ENCODE data around the gene TRNAU1AP.
A peak's percentile ranks its signal among the peaks of the same experiment; 100 is the strongest.
"Not testable (repeated sequence)": the region's sequence is repeated elsewhere in the genome, so short reads cannot be mapped to it uniquely, and the experiment has no call there.

The TRNAU1AP gene

GRCh38 chr1:28552758-28553663 lies at the start of gene TRNAU1AP:
TSS of gene TRNAU1AP (plus strand) at chr1:28553085. CDS start at chr1:28553111, 26 bp downstream.
- peak; percentile 81 for DNase-seq

- no peak for DNase-seq
These were observed 49.8 kb upstream of the TRNAU1AP start for GRCh38 chr1:28503117-28503516.

- DNase-seq, result peak; percentile 88
These were observed 47.3 kb upstream of the TRNAU1AP start, which contains the start of gene RCC1 for GRCh38 chr1:28505406-28506187. TSS of gene RCC1 (plus strand) at chr1:28506043. CDS start at chr1:28529867, 23,824 bp downstream.

- no peak for DNase-seq
These were observed 46.0 kb upstream of the TRNAU1AP start for GRCh38 chr1:28506907-28507246.

- no peak for DNase-seq
These were observed 45.6 kb upstream of the TRNAU1AP start for GRCh38 chr1:28507247-28507645.

- DNase-seq, result no peak
These were observed 45.0 kb upstream of the TRNAU1AP start for GRCh38 chr1:28507646-28508434.

- DNase-seq, result no peak
These were observed 44.5 kb upstream of the TRNAU1AP start for GRCh38 chr1:28508435-28508754.

GRCh38 chr1:28509705-28510272 lies 43.1 kb upstream of the TRNAU1AP start:
- no peak for DNase-seq

- DNase-seq, result no peak
These were observed 42.5 kb upstream of the TRNAU1AP start for GRCh38 chr1:28510273-28510969.

- DNase-seq, result no peak
These were observed 41.9 kb upstream of the TRNAU1AP start for GRCh38 chr1:28510970-28511440.

- no peak for DNase-seq
These were observed 40.8 kb upstream of the TRNAU1AP start for GRCh38 chr1:28512058-28512611.

GRCh38 chr1:28514445-28514933 lies 38.4 kb upstream of the TRNAU1AP start:
- not testable (repeated sequence) for DNase-seq

GRCh38 chr1:28516518-28516956 lies 36.3 kb upstream of the TRNAU1AP start:
- no peak for DNase-seq

- DNase-seq, result no peak
These were observed 35.3 kb upstream of the TRNAU1AP start for GRCh38 chr1:28517649-28517999.

GRCh38 chr1:28518000-28518744 lies 34.7 kb upstream of the TRNAU1AP start:
- DNase-seq, result peak; percentile 35

- no peak for DNase-seq
These were observed 34.0 kb upstream of the TRNAU1AP start for GRCh38 chr1:28518745-28519341.

- DNase-seq, result no peak
These were observed 32.7 kb upstream of the TRNAU1AP start for GRCh38 chr1:28519946-28520725.

GRCh38 chr1:28520796-28521195 lies 32.1 kb upstream of the TRNAU1AP start:
- DNase-seq, result not testable (repeated sequence)

GRCh38 chr1:28521502-28522164 lies 31.3 kb upstream of the TRNAU1AP start:
- no peak for DNase-seq

Measured in NCI-H1417 treated with DMSO at 0.1 percent for 48 hours (cell line).